Neural progenitor cell (in vitro differentiated cells): ENCODE results near the gene ZNF2. TPM values are rescaled to one million over a fixed set of nuclear protein-coding genes. Genes with fewer than 3 reads are reported as not detected.

Experiments
- DNase-seq: peaks from one replicate; pipeline ENCODE4 v3.0.0-alpha.2; 2016; ENCODE audit warnings: low spot score
- H2AFZ ChIP-seq: fragments of 200-600 bp; sonication (generic); replicated peaks from 2 replicates; pipeline ENCODE4 v1.6.1; 2016; ENCODE audit warnings: antibody characterized with exemption
- H3F3A ChIP-seq: fragments of 200-600 bp; sonication (generic); 2 replicates; pipeline ENCODE4 v1.6.1; 2016; ENCODE audit warnings: antibody characterized with exemption, low read depth
- H3K27ac ChIP-seq: fragments of 200-600 bp; sonication (generic); 2 replicates; pipeline ENCODE4 v1.5.1; 2016; ENCODE audit warnings: mild to moderate bottlenecking
- H3K27me3 ChIP-seq: fragments of 200-600 bp; sonication (generic); 2 replicates; pipeline ENCODE4 v1.6.1; 2016; ENCODE audit warnings: mild to moderate bottlenecking, moderate library complexity
- H3K36me3 ChIP-seq: fragments of 200-600 bp; sonication (generic); 2 replicates; pipeline ENCODE4 v1.5.1; 2016
- H3K4me1 ChIP-seq: fragments of 200-600 bp; sonication (generic); 2 replicates; pipeline ENCODE4 v1.6.1; 2016; ENCODE audit warnings: mixed run types
- H3K4me2 ChIP-seq: fragments of 200-600 bp; sonication (generic); 2 replicates; pipeline ENCODE4 v1.6.1; 2016
- H3K4me3 ChIP-seq: fragments of 200-600 bp; sonication (generic); 2 replicates; pipeline ENCODE4 v1.5.1; 2016
- H3K79me2 ChIP-seq: fragments of 200-600 bp; sonication (generic); 2 replicates; pipeline ENCODE4 v1.6.1; 2016; ENCODE audit warnings: low read depth
- H3K9ac ChIP-seq: fragments of 200-600 bp; sonication (generic); 2 replicates; pipeline ENCODE4 v1.6.1; 2016
- H3K9me3 ChIP-seq: fragments of 200-600 bp; sonication (generic); 2 replicates; pipeline ENCODE4 v1.5.1; 2016; ENCODE audit warnings: low read depth
- H4K20me1 ChIP-seq: fragments of 200-600 bp; sonication (generic); 2 replicates; pipeline ENCODE4 v1.6.1; 2016; ENCODE audit warnings: low read depth
- H3K27ac Mint-ChIP-seq: 3 replicates; pipeline ENCODE4 v1.8.0; 2021; ENCODE audit warnings: mixed read lengths
- H3K27me3 Mint-ChIP-seq: 2 replicates; pipeline ENCODE4 v1.8.0; 2022; ENCODE audit warnings: low read depth, mild to moderate bottlenecking, inconsistent platforms, moderate library complexity, mixed read lengths; ENCODE audit not compliant: insufficient read depth
- H3K36me3 Mint-ChIP-seq: 3 replicates; pipeline ENCODE4 v1.8.0; 2021; ENCODE audit warnings: mixed read lengths
- H3K4me1 Mint-ChIP-seq: 3 replicates; pipeline ENCODE4 v1.8.0; 2021; ENCODE audit warnings: mixed read lengths
- H3K4me3 Mint-ChIP-seq: 3 replicates; pipeline ENCODE4 v1.8.0; 2021; ENCODE audit warnings: mild to moderate bottlenecking, moderate library complexity, mixed read lengths
- H3K9me3 Mint-ChIP-seq: 3 replicates; pipeline ENCODE4 v1.8.0; 2020; ENCODE audit warnings: mixed read lengths
- CTCF ChIP-seq: fragments of 200-600 bp; sonication (generic); IDR thresholded peaks from 2 replicates; pipeline ENCODE4 v1.5.1; 2017; ENCODE audit warnings: antibody characterized with exemption, mild to moderate bottlenecking
- EZH2 ChIP-seq: fragments of 200-600 bp; sonication (generic); IDR thresholded peaks from 2 replicates; pipeline ENCODE4 v1.6.1; 2017; ENCODE audit warnings: antibody characterized with exemption, mild to moderate bottlenecking, moderate library complexity
- EZH2phosphoT487 ChIP-seq: fragments of 200-600 bp; sonication (generic); IDR thresholded peaks from 2 replicates; pipeline ENCODE4 v1.6.1; 2017; ENCODE audit warnings: antibody characterized with exemption
- total RNA-seq: library from RNA; depleted of rRNA; stranded (reverse); fragments of >200 nt; gene quantifications from 2 replicates; pipeline ENCODE4 v1.2.3, GENCODE V29; 2015; ENCODE audit warnings: low replicate concordance

ZNF2 gene
- total RNA-seq, 1 donor from 2014 or later: 5.1 TPM

- no peaks in the 10 kb centered on the region for H3K9me3 Mint-ChIP-seq
- H3K4me3 Mint-ChIP-seq: peak overlapping the region; percentile 99
- H3K27ac Mint-ChIP-seq: peak overlapping the region; percentile 92
- no peaks in the 10 kb centered on the region for H3K27me3 ChIP-seq
- peak overlapping the region; percentile 76 for H3K9ac ChIP-seq
- H3K9me3 ChIP-seq: no peaks in the 10 kb centered on the region
- TF ChIP-seq EZH2 (no peak), EZH2phosphoT487 (no peak), CTCF (no peak)
- no peak for DNase-seq
- peaks cover under 1% of the 10 kb centered on the region for H3K36me3 Mint-ChIP-seq
- peaks cover 10% of the 10 kb centered on the region for H3K27me3 Mint-ChIP-seq
- H3K27ac ChIP-seq: no peak overlapping the region
- H3K4me3 ChIP-seq: peak overlapping the region; percentile 91
- peaks cover 18% of the 10 kb centered on the region for H3K4me1 Mint-ChIP-seq
- no peaks in the 10 kb centered on the region for H3K36me3 ChIP-seq
- no peaks in the 10 kb centered on the region for H4K20me1 ChIP-seq
- peak overlapping the region; percentile 99 for H2AFZ ChIP-seq
- H3K4me2 ChIP-seq: peak overlapping the region; percentile 88
- no peaks in the 10 kb centered on the region for H3K4me1 ChIP-seq
- peaks cover 40% of the 10 kb centered on the region for H3K79me2 ChIP-seq
- H3F3A ChIP-seq: no peaks in the 10 kb centered on the region
Observed at GRCh38 chr2:95122197-95122551, 43.4 kb upstream of the ZNF2 start.

DNA sequence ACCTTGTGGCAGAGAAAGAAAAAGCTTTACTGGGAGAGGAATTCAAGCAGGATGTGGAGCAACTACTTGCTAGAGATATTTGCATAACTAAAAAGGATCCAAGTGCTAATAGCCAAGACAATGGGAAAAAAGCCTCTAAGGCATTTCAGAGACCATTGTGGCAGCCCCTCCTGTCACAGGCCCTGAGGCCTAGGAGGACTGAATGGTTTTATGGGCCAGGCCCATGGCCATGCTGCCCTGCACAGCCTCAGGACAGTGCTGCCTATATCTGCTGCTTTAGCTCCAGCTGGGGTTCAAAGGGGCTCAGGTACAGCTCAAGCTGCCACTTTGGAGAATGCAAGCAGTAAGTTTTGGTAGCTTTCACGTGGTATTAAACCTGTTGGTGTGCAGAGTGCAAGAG lies 26.9 kb upstream of the ZNF2 start:
- no peaks in the 10 kb centered on the region for H3F3A ChIP-seq
- no peaks in the 10 kb centered on the region for H4K20me1 ChIP-seq
- peaks cover 33% of the 10 kb centered on the region for H3K9me3 ChIP-seq
- H3K79me2 ChIP-seq: no peaks in the 10 kb centered on the region
- H3K27ac ChIP-seq: no peak overlapping the region
- no peaks in the 10 kb centered on the region for H3K27me3 ChIP-seq
- H3K36me3 Mint-ChIP-seq: peaks cover 26% of the 10 kb centered on the region
- no peak overlapping the region for H3K4me2 ChIP-seq
- no peak for TF ChIP-seq CTCF
- no peak for TF ChIP-seq EZH2phosphoT487
- TF ChIP-seq EZH2: no peak
- no peak overlapping the region for H2AFZ ChIP-seq
- H3K27ac Mint-ChIP-seq: no peak overlapping the region
- no peak overlapping the region for H3K9ac ChIP-seq
- no peak overlapping the region for H3K4me3 ChIP-seq
- no peak overlapping the region for H3K4me3 Mint-ChIP-seq
- peaks cover 62% of the 10 kb centered on the region for H3K9me3 Mint-ChIP-seq
- no peaks in the 10 kb centered on the region for H3K4me1 ChIP-seq
- no peaks in the 10 kb centered on the region for H3K27me3 Mint-ChIP-seq
- no peak for DNase-seq
- no peaks in the 10 kb centered on the region for H3K36me3 ChIP-seq
- H3K4me1 Mint-ChIP-seq: no peaks in the 10 kb centered on the region

DNA sequence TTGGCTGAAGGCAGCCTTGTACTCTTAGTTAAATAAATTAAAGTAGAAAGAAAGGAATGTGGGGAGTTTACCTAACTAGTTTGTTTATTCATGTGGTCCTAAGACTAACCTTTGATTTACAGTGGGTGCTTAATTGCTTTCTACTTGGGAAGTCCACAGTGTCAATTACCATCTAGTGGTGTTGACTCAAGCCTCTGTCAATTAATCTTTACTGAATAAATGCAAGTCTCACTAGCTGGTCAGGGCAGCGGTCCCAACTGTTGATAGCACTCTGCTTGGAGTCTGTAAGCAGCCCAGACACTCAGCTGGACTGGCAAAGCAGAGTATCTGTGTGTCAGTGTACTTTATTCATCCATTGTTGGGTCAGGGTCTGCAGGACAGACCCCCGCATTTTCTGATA lies 21.8 kb upstream of the ZNF2 start:
- Histone ChIP-seq H3K4me2 (no peak overlapping the region), H3K9me3 (peaks cover 40% of the 10 kb centered on the region), H3K79me2 (no peaks in the 10 kb centered on the region), H3K27me3 (no peaks in the 10 kb centered on the region), H3K27ac (no peak overlapping the region), H3F3A (no peaks in the 10 kb centered on the region), H3K36me3 (peaks cover 8% of the 10 kb centered on the region), H2AFZ (no peak overlapping the region), H3K4me3 (no peak overlapping the region), H4K20me1 (no peaks in the 10 kb centered on the region), H3K9ac (no peak overlapping the region), H3K4me1 (no peaks in the 10 kb centered on the region)
- no peaks in the 10 kb centered on the region for H3K4me1 Mint-ChIP-seq
- DNase-seq: no peak
- no peak for TF ChIP-seq EZH2phosphoT487
- TF ChIP-seq CTCF: no peak
- TF ChIP-seq EZH2: no peak
- peaks cover 2% of the 10 kb centered on the region for H3K27me3 Mint-ChIP-seq
- no peak overlapping the region for H3K4me3 Mint-ChIP-seq
- H3K36me3 Mint-ChIP-seq: peaks cover 62% of the 10 kb centered on the region
- H3K9me3 Mint-ChIP-seq: peaks cover 83% of the 10 kb centered on the region
- no peak overlapping the region for H3K27ac Mint-ChIP-seq
